Keratinocyte (primary cell): Measurements from ENCODE around the gene RBM6. TPM values are rescaled to one million over a fixed set of nuclear protein-coding genes. Genes with fewer than 3 reads are reported as not detected.

Experiments
- DNase-seq: peaks from one replicate; pipeline ENCODE4 v3.0.0-alpha.2; 2011; ENCODE audit warnings: low read depth, missing footprints, low spot score
- FAIRE-seq: peaks from 2 replicates; lab custom pipeline; 2011; peaks lifted over from hg19 to GRCh38; lab: Jason Lieb, UNC
- H2AFZ ChIP-seq: 2 replicates; pipeline ENCODE4 v1.6.0; 2012; ENCODE audit warnings: low read length, control low read depth, inconsistent platforms; ENCODE audit not compliant: control insufficient read depth
- H3K27ac ChIP-seq: 2 replicates; pipeline ENCODE4 v1.5.1; 2011; ENCODE audit warnings: low read length; ENCODE audit not compliant: control insufficient read depth, insufficient read depth
- H3K27me3 ChIP-seq: 3 replicates; pipeline ENCODE4 v1.6.0; 2011; ENCODE audit warnings: low read length; ENCODE audit not compliant: control insufficient read depth, insufficient read depth; ENCODE audit errors: extremely low read depth
- H3K36me3 ChIP-seq, 2 experiments: 2 replicates in 1 of 2; 3 replicates in 1 of 2; pipeline ENCODE4 v1.5.1; 2011; ENCODE audit warnings: low read length in 2 of 2, mild to moderate bottlenecking in 1 of 2; ENCODE audit not compliant: control insufficient read depth in 2 of 2, insufficient read depth in 2 of 2; ENCODE audit errors: extremely low read depth in 1 of 2
- H3K4me1 ChIP-seq: 3 replicates; pipeline ENCODE4 v1.5.1; 2011; ENCODE audit warnings: low read length; ENCODE audit not compliant: control insufficient read depth, insufficient read depth; ENCODE audit errors: extremely low read depth
- H3K4me2 ChIP-seq: 3 replicates; pipeline ENCODE4 v1.6.0; 2011; ENCODE audit warnings: low read depth, low read length; ENCODE audit not compliant: control insufficient read depth, insufficient read depth; ENCODE audit errors: extremely low read depth
- H3K4me3 ChIP-seq, 3 experiments: fragments of 200-600 bp in 1 of 3; sonication (generic) in 1 of 3; 2 replicates in 2 of 3; 3 replicates in 1 of 3; pipeline ENCODE4 v1.5.1; 2011 to 2016; ENCODE audit warnings: low read length in 3 of 3, mild to moderate bottlenecking in 3 of 3, control low read depth in 2 of 3, inconsistent platforms in 1 of 3, low read depth in 1 of 3, mixed read lengths in 1 of 3, mixed run types in 1 of 3, moderate library complexity in 1 of 3; ENCODE audit not compliant: control insufficient read depth in 2 of 3, insufficient read depth in 2 of 3; ENCODE audit errors: extremely low read depth in 1 of 3
- H3K79me2 ChIP-seq: 2 replicates; pipeline ENCODE4 v1.6.0; 2012; ENCODE audit warnings: low read length; ENCODE audit not compliant: control insufficient read depth, insufficient read depth
- H3K9ac ChIP-seq: 3 replicates; pipeline ENCODE4 v1.6.0; 2011; ENCODE audit warnings: low read length; ENCODE audit not compliant: control insufficient read depth, insufficient read depth; ENCODE audit errors: extremely low read depth
- H3K9me1 ChIP-seq: 3 replicates; pipeline ENCODE4 v1.6.0; 2011; ENCODE audit warnings: low read length; ENCODE audit not compliant: control insufficient read depth, insufficient read depth; ENCODE audit errors: extremely low read depth
- H3K9me3 ChIP-seq: 2 replicates; pipeline ENCODE4 v1.5.1; 2012; ENCODE audit warnings: low read depth, low read length; ENCODE audit not compliant: control insufficient read depth
- H4K20me1 ChIP-seq: 3 replicates; pipeline ENCODE4 v1.6.0; 2011; ENCODE audit warnings: low read length; ENCODE audit not compliant: control insufficient read depth, insufficient read depth; ENCODE audit errors: extremely low read depth
- EZH2 ChIP-seq: IDR thresholded peaks from one replicate; pipeline ENCODE4 v1.6.1; 2012; ENCODE audit warnings: inconsistent platforms, mild to moderate bottlenecking, low read length, moderate library complexity
- dilution Hi-C: fragments of 300-500 bp; cut with MboI; formaldehyde crosslinking; loops from one replicate; pipeline ENCODE4 v1.7.0; 2020; ENCODE audit warnings: low sequenced_read_pairs; ENCODE audit not compliant: extremely low pct_ligation_motif_present
- polyA plus RNA-seq, 5 experiments: library from polyadenylated mRNA; depleted of rRNA in 3 of 5; stranded (reverse) in 3 of 5; stranded (forward) in 1 of 5; unstranded in 1 of 5; fragments of >200 nt; gene quantifications; 1 replicate in 1 of 5; 2 replicates in 3 of 5; 3 replicates in 1 of 5; pipeline versions ENCODE4 v1.2.1 to v1.2.3, GENCODE V29; 2011 to 2012; ENCODE audit warnings: missing spikeins in 2 of 5, low read depth in 1 of 5, low replicate concordance in 1 of 5
- TF ChIP-seq, protein P1 (sequence below), 3 experiments: IDR thresholded peaks in 1 of 3; conservative IDR thresholded peaks in 1 of 3; optimal IDR thresholded peaks in 1 of 3; 2 replicates in 2 of 3; 3 replicates in 1 of 3; pipeline versions ENCODE3 to v1.5.1; 2011; ENCODE audit warnings: low read length in 3 of 3, mild to moderate bottlenecking in 3 of 3, moderate library complexity in 2 of 3, control low read depth in 1 of 3, inconsistent platforms in 1 of 3; ENCODE audit not compliant: insufficient read depth in 2 of 3; ENCODE audit errors: extremely low read depth in 1 of 3

RBM6 gene
- polyA plus RNA-seq, 1 donor (not counting 4 experiments of a cell fraction or from before 2014, with no cell fraction given) = 43.2 TPM

DNA sequence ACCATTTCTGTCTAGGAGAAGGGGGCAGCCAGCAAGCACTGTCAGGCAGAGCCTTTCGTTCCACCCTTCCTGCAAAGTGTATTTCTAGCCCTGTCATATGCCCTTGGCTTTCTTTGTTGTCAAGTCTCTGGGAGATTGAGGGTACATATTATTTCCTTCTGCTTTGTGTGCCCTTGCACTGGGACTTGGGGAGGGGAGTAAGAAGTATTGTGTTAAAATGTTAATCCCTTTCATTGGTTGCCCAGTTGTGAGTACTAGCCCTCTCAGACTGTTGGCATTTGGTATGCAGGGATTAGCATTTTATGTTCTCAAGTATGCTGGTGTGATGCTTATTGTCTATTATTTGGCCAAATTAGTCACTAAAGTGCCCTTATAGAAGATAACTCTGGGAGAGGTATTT is 63.9 kb downstream of the RBM6 start:
- peaks cover 5 to 6% of the 10 kb centered on the region in 2 experiments for H3K36me3 ChIP-seq
- dilution Hi-C loops = no loop called here
- no peak overlapping the region for H3K27ac ChIP-seq
- H3K9me3 ChIP-seq = no peaks in the 10 kb centered on the region
- no peak for FAIRE-seq
- no peak overlapping the region for H2AFZ ChIP-seq
- no peak for DNase-seq
- TF ChIP-seq, protein P1, sequence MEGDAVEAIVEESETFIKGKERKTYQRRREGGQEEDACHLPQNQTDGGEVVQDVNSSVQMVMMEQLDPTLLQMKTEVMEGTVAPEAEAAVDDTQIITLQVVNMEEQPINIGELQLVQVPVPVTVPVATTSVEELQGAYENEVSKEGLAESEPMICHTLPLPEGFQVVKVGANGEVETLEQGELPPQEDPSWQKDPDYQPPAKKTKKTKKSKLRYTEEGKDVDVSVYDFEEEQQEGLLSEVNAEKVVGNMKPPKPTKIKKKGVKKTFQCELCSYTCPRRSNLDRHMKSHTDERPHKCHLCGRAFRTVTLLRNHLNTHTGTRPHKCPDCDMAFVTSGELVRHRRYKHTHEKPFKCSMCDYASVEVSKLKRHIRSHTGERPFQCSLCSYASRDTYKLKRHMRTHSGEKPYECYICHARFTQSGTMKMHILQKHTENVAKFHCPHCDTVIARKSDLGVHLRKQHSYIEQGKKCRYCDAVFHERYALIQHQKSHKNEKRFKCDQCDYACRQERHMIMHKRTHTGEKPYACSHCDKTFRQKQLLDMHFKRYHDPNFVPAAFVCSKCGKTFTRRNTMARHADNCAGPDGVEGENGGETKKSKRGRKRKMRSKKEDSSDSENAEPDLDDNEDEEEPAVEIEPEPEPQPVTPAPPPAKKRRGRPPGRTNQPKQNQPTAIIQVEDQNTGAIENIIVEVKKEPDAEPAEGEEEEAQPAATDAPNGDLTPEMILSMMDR (optimal IDR thresholded peaks at IDR 0.05 in 1 of 3, IDR thresholded peaks at IDR 0.05 in 1 of 3, conservative IDR thresholded peaks at IDR 0.05 in 1 of 3; ENCODE audit: extremely low read depth in 1 of 3, insufficient read depth in 2 of 3, low read length in 3 of 3) = no peak
- no peak for TF ChIP-seq EZH2
- H3K4me1 ChIP-seq = peaks cover 2% of the 10 kb centered on the region
- no peak overlapping the region for H3K4me2 ChIP-seq
- no peaks in the 10 kb centered on the region for H3K27me3 ChIP-seq
- H3K9me1 ChIP-seq = peaks cover 2% of the 10 kb centered on the region
- no peak overlapping the region for H3K4me3 ChIP-seq
- H3K9ac ChIP-seq = no peak overlapping the region
- H4K20me1 ChIP-seq = no peaks in the 10 kb centered on the region
- H3K79me2 ChIP-seq = peaks cover 8% of the 10 kb centered on the region

DNA sequence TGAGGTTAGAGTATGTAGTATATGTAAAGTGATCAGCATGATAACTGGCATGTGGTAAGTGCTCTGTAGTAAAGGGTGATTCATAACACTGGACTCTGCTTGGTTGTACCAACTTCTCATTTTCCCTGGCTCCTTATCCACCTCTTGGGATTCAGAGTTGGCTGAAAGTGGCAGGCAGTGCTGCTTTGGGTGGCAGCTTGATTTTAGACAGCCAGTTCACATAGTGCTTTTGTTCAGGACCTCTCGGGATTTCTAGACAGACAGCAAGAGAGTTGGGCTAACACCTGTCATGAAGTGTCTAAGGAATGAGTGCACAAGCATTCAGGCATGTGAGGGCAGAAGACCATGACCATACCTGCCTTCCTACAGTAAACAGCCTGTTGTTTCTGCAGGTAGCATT is 69.0 kb downstream of the RBM6 start:
- DNase-seq = peak; percentile 9
- H3K79me2 ChIP-seq = peaks cover 2% of the 10 kb centered on the region

More for the DNA sequence above, 69.0 kb downstream of the RBM6 start:
- Histone ChIP-seq H3K4me2 (no peak overlapping the region), H3K9ac (no peak overlapping the region), H3K27me3 (no peaks in the 10 kb centered on the region), H3K36me3 (peaks cover 0 to 2% of the 10 kb centered on the region in 2 experiments), H4K20me1 (no peaks in the 10 kb centered on the region), H3K27ac (no peak overlapping the region), H3K4me1 (peaks cover 7% of the 10 kb centered on the region), H3K4me3 (no peak overlapping the region), H3K9me3 (no peaks in the 10 kb centered on the region), H3K9me1 (no peaks in the 10 kb centered on the region), H2AFZ (no peak overlapping the region)
- peak; percentile 51 for FAIRE-seq
- dilution Hi-C loops = no loop called here
- TF ChIP-seq, protein P1 (optimal IDR thresholded peaks at IDR 0.05 in 1 of 3, IDR thresholded peaks at IDR 0.05 in 1 of 3, conservative IDR thresholded peaks at IDR 0.05 in 1 of 3; ENCODE audit: extremely low read depth in 1 of 3, insufficient read depth in 2 of 3, low read length in 3 of 3) = no peak
- TF ChIP-seq EZH2 = no peak
